ENCODE measurements around the gene IRX5. TPM values are rescaled to one million over a fixed set of nuclear protein-coding genes. Genes with fewer than 3 reads are reported as not detected.

IRX5 gene
- total RNA-seq, 1 experiment from 2014 or later = 0.86 TPM

DNA sequence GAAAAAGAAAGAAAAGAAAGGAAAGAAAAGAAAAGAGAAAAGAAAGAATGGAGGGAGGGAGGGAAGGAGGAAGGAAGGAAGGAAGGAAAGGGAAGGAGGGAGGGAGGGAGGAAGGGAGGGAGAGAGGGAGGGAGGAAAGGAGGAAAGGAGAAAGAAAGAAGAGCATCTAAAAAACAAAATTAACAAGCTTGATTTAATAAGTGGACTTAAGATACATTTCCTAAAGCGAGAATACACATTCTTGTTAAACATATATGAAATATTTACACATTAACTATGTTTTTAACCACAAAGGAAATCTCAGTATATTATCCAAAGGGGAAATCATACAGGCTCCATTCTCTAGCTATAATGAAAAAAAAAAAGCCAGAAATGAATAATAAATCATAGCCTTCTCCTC lies 47.3 kb upstream of the IRX5 start (continued):
- TF ChIP-seq ATF3 (IDR thresholded peaks at IDR 0.05) (no peak), EGR1 (IDR thresholded peaks at IDR 0.05; ENCODE audit: low read depth) (no peak), CTCF (IDR thresholded peaks at IDR 0.05 in 2 of 3, conservative IDR thresholded peaks at IDR 0.05 in 1 of 3; ENCODE audit: borderline replicate concordance in 1 of 3, insufficient read depth in 1 of 3, low read depth in 2 of 3, low read length in 2 of 3) (no peak)

DNA sequence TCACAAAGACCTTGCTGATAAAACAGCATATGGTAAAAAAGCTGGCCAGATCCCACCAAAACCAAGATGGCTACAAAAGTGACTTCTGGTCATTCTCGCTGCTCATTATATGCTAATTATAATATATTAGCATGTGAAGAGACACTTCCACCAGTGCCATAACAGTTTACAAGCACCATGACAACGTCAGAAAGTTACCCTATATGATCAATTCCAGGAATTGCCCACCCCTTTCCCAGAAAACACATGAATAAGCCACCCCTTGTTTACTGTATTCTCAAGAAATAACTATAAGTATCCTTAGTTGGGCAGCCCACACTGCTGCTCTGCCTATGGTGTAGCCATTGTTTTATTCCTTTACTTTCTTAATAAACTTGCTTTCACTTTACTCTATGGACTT lies 44.6 kb upstream of the IRX5 start:
- no peaks in the 10 kb centered on the region for H3K36me3 ChIP-seq (ENCODE audit: control insufficient read depth in 1 of 2, insufficient read depth in 2 of 2, low read length in 2 of 2)

More for the DNA sequence above, 44.6 kb upstream of the IRX5 start:
- no peak overlapping the region for H3K4me2 ChIP-seq (ENCODE audit: low read length)
- H3K4me3 ChIP-seq (replicated peaks in 1 of 2; ENCODE audit: low read depth in 1 of 2, low read length in 2 of 2) = no peak overlapping the region
- no peaks in the 10 kb centered on the region for H3K9me2 ChIP-seq (ENCODE audit: insufficient read depth)
- ChIA-PET CTCF (no interaction called here), RAD21 (ENCODE audit: low non-redundant PET in 1 of 2, low total read pairs in 2 of 2, uncharacterized antibody in 2 of 2, unreplicated experiment in 2 of 2) (no interaction called here), POLR2A (no interaction called here)
- H4K20me1 ChIP-seq (ENCODE audit: insufficient read depth) = no peaks in the 10 kb centered on the region
- H2AFZ ChIP-seq (ENCODE audit: low read depth, low read length, poor library complexity, severe bottlenecking) = no peak overlapping the region
- no peaks in the 10 kb centered on the region for H3K79me2 ChIP-seq (ENCODE audit: insufficient read depth, low read length)
- intact Hi-C loops (cut with micrococcal nuclease) = no loop called here
- H3K27ac ChIP-seq (ENCODE audit: low read depth, low read length) = no peak overlapping the region
- TF ChIP-seq ELF1 (IDR thresholded peaks at IDR 0.05; ENCODE audit: borderline replicate concordance, low read depth) (no peak), SRF (IDR thresholded peaks at IDR 0.05; ENCODE audit: low read depth) (no peak)
- TF ChIP-seq, protein P1, sequence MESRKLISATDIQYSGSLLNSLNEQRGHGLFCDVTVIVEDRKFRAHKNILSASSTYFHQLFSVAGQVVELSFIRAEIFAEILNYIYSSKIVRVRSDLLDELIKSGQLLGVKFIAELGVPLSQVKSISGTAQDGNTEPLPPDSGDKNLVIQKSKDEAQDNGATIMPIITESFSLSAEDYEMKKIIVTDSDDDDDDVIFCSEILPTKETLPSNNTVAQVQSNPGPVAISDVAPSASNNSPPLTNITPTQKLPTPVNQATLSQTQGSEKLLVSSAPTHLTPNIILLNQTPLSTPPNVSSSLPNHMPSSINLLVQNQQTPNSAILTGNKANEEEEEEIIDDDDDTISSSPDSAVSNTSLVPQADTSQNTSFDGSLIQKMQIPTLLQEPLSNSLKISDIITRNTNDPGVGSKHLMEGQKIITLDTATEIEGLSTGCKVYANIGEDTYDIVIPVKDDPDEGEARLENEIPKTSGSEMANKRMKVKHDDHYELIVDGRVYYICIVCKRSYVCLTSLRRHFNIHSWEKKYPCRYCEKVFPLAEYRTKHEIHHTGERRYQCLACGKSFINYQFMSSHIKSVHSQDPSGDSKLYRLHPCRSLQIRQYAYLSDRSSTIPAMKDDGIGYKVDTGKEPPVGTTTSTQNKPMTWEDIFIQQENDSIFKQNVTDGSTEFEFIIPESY (IDR thresholded peaks at IDR 0.05; ENCODE audit: extremely low read depth, insufficient replicate concordance, low read length) = no peak
- TF ChIP-seq, protein P2, sequence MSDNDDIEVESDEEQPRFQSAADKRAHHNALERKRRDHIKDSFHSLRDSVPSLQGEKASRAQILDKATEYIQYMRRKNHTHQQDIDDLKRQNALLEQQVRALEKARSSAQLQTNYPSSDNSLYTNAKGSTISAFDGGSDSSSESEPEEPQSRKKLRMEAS (IDR thresholded peaks at IDR 0.05) = no peak
- H3K4me1 ChIP-seq (ENCODE audit: control insufficient read depth in 1 of 2, insufficient read depth in 2 of 2, low read length in 2 of 2) = no peaks in the 10 kb centered on the region
- H3K9me3 ChIP-seq (ENCODE audit: control insufficient read depth in 1 of 2, insufficient read depth in 1 of 2, low read depth in 1 of 2, low read length in 2 of 2) = no peaks in the 10 kb centered on the region
- no peak overlapping the region for H3K9ac ChIP-seq (ENCODE audit: low read length)
- DNase-seq (ENCODE audit: low read depth, low spot score) (no peak), ATAC-seq (no peak)
- no TSS peak for BruUV-seq (replicated peaks)
- H3K27me3 ChIP-seq (ENCODE audit: insufficient read depth, low read length) = no peaks in the 10 kb centered on the region
